ENCODE measurements around the gene LHFPL3.
A peak's percentile ranks its signal among the peaks of the same experiment; 100 is the strongest.

The LHFPL3 gene

DNA sequence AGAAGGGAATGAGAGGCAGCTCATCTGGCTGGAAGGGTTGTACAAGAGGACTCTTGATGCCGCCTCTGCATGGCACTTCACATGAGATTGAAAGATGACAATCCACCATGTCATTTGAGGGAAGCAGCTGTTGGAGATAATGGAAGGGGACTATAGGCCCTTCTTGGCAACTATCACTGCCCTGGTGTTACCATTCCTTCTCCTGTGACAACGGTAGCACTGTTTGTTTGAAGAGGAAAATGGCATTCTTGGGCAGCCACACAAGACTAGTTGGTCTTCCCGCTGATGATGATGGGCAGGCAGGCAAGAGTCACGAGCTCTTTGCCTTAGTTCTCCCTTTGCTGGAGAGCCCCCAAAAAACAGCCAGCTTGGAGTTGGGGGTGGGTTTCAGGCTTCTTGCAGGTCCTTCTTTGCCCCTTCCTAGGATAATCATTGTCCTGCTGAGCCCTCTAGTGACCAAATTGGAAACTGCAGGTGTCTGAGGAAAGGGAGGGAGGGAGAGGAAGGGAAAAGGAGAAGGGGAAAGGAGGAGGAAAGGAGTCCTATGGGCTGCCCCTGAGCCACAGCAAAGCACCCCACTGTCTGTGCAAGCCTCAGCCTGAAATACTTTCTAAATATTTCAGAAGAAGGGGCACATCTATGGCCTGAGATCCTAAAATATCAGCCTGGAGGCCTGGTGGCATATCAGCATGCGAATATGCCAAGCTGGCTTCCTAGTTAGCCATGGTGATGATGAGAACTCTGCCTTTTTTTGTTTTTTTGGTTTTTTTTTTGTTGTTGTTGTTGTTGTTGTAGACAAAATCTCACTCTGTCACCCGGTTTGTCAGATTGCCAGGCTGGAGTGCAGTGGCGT, 520.0 kb downstream of the LHFPL3 start:
- H3K4me3 ChIP-seq (ENCODE audit: low read depth, low read length): no peak overlapping the region
- DNase-seq (ENCODE audit: low read depth): peak; percentile 8
- TF ChIP-seq, protein P1, sequence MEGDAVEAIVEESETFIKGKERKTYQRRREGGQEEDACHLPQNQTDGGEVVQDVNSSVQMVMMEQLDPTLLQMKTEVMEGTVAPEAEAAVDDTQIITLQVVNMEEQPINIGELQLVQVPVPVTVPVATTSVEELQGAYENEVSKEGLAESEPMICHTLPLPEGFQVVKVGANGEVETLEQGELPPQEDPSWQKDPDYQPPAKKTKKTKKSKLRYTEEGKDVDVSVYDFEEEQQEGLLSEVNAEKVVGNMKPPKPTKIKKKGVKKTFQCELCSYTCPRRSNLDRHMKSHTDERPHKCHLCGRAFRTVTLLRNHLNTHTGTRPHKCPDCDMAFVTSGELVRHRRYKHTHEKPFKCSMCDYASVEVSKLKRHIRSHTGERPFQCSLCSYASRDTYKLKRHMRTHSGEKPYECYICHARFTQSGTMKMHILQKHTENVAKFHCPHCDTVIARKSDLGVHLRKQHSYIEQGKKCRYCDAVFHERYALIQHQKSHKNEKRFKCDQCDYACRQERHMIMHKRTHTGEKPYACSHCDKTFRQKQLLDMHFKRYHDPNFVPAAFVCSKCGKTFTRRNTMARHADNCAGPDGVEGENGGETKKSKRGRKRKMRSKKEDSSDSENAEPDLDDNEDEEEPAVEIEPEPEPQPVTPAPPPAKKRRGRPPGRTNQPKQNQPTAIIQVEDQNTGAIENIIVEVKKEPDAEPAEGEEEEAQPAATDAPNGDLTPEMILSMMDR (IDR thresholded peaks at IDR 0.05; ENCODE audit: low read depth, low read length, missing control alignments): peak; percentile 88

DNA sequence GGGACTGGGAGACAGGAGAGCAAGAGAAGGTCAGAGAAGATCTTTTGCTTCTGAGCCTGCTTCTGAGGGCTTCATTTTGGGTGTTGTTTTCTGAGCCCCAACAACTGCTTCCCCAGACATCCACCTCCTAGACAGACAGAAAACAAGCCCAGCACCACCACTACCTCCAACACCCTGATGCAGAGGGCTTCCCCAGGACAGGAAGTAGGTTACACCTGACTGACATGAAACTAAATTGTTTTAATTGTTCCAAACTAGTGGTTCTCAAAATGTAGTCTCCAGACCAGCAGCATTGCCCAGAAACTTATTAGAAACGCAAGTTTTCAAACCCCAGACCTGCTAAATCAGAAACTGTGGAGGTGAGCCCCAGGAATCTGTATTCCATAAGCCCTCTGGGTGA, 522.0 kb downstream of the LHFPL3 start:
- H3K4me3 ChIP-seq (ENCODE audit: low read depth, low read length): no peak overlapping the region
- TF ChIP-seq, protein P1 (IDR thresholded peaks at IDR 0.05; ENCODE audit: low read depth, low read length, missing control alignments): no peak
- DNase-seq (ENCODE audit: low read depth): no peak

DNA sequence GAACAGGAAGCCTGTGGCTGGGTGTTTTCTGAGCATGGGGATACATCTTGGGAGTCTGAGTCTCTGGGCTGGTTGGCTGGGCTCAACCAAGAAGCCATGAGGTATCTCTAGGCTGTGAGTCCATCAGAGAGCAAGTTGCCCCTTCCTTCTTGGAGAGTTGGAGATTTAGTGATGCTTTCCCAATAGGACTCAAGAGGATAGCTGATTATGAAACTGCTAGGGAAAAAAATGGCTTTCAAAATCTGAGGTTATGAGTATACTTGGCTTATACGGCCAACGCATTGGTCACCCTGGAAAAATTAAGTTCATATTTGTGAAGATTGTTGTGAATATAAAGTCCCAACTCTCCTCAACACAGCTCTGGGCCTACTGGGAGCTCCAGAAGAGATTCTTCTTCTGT, 522.9 kb downstream of the LHFPL3 start:
- no peak overlapping the region for H3K4me3 ChIP-seq (ENCODE audit: low read depth, low read length)
- DNase-seq (ENCODE audit: low read depth): no peak
- TF ChIP-seq, protein P1 (IDR thresholded peaks at IDR 0.05; ENCODE audit: low read depth, low read length, missing control alignments): no peak

DNA sequence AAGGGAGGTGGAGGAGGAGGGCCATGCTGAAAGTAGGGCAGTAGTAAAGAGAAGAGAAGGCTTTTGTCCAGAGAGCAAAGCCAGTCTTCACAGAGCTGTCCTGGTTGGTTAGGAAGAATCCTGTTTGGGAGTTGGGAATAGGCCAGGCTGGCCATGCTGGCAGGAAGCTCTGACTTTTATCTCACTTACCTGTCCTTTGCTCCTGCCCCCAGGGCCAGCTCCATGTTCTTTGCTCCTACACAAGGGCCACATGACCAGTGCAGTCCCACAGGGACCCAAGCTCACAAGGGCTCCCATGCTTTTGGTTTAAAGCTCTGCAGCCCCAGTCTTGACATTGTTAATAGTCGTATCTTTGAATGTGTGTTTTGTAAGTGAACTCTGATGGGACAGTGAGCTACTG, 524.0 kb downstream of the LHFPL3 start:
- no peak overlapping the region for H3K4me3 ChIP-seq (ENCODE audit: low read depth, low read length)
- TF ChIP-seq, protein P1 (IDR thresholded peaks at IDR 0.05; ENCODE audit: low read depth, low read length, missing control alignments): no peak

DNA sequence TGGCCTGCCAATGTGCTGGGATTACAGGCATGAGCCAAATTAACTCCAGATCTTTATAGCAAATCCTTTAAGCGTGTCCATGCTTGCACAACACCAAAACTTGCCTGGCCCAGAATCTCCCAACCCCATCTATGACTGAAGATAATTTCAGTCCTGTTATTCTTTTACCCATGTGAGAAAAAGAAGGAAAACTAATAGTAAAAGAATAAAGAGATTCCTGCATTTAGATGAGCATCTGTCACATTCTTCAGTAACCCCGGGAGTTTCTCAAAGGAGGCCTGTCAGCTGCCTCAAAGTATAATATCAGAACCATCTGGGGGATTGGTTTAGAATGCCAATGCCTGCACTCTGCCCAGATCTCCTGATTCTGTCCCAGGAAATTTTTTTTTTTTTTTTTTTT, 527.5 kb downstream of the LHFPL3 start:
- no peak for DNase-seq (ENCODE audit: low read depth)
- TF ChIP-seq, protein P1 (IDR thresholded peaks at IDR 0.05; ENCODE audit: low read depth, low read length, missing control alignments): no peak
- H3K4me3 ChIP-seq (ENCODE audit: low read depth, low read length): no peak overlapping the region

More for the DNA sequence above, 524.0 kb downstream of the LHFPL3 start:
- no peak for DNase-seq (ENCODE audit: low read depth)

DNA sequence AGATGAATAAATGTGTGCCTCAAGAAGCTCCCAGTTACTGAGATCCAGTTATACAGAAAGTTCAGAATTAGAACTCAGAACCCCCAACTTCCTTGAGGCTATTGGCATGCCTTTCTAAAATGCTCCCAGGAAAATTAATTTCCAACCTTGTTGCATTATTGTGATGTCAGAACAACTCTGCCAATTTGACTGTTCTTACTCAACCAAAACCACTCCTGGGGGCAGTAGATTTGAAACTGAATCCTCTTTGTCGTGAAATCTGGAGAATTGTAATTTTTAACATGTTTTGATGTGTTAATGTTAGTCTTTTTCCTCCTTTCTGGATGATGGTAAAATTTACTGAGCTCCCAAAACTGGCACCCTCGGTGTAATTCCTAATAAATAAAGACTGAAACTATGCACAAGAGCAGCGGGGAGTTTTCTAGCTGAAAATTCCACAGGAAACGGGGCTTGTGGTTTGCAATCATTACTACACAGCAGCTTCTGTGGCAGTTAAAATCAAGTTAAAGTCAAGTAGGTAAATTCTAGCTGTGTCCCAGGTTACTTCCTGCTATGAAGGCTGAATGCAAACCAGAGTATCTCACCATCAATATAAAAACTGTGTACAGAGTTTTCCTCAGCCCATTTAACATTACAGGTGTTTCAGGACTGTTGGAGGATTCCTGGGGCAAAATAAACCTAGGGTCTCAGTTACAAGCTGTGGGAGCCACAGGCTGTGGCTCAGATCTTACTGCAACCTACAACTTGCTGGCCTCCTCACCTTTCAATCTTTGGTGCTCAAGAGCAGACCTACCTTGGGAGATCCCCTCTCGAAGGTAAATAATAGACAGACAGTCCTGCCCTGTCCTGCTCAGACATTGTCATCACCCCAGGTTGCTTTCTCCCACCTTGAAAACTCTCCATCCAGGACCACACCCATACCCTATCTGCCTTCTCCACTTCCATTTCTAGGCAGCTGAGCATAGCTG, 529.3 kb downstream of the LHFPL3 start:
- no peak overlapping the region; the same call in 1 of the 2 replicates for H3K4me3 ChIP-seq (ENCODE audit: low read depth, low read length)
- TF ChIP-seq, protein P1 (IDR thresholded peaks at IDR 0.05; ENCODE audit: low read depth, low read length, missing control alignments): no peak
- DNase-seq (ENCODE audit: low read depth): no peak

Data from GM12864 (cell line).